OCI-LY3 (cell line): ENCODE measurements around the gene HSF2BP.
"Not testable (repeated sequence)": the region's sequence is repeated elsewhere in the genome, so short reads cannot be mapped to it uniquely, and the experiment has no call there.

Source experiments
- H2AFZ ChIP-seq: fragments of 200-600, 300-600 bp; shearing (Covaris generic); 2 replicates; pipeline ENCODE4 v1.6.0; 2014; ENCODE audit warnings: antibody characterized with exemption, low read depth, low read length
- H3K27ac ChIP-seq: fragments of 200-600, 300-600 bp; sonication (generic); 2 replicates; pipeline ENCODE4 v1.5.1; 2014; ENCODE audit warnings: mild to moderate bottlenecking, low read length, moderate library complexity, mixed read lengths
- H3K27me3 ChIP-seq: fragments of 200-600, 300-600 bp; sonication (generic); 2 replicates; pipeline ENCODE4 v1.6.1; 2014; ENCODE audit warnings: low read depth, low read length, mixed read lengths
- H3K36me3 ChIP-seq: fragments of 200-600, 300-600 bp; sonication (generic); replicated peaks from 2 replicates; pipeline ENCODE3; 2014; ENCODE audit warnings: low read depth, low read length, mixed read lengths
- H3K4me1 ChIP-seq: fragments of 300-600, 200-600 bp; sonication (generic); 2 replicates; pipeline ENCODE4 v1.6.1; 2014; ENCODE audit warnings: low read length, mixed read lengths
- H3K4me2 ChIP-seq: fragments of 200-600, 300-600 bp; sonication (generic); 2 replicates; pipeline ENCODE4 v1.6.1; 2014; ENCODE audit warnings: low read length, mixed read lengths
- H3K4me3 ChIP-seq: fragments of 300-600, 200-600 bp; sonication (generic); 2 replicates; pipeline ENCODE4 v1.5.1; 2014; ENCODE audit warnings: antibody characterized with exemption, mild to moderate bottlenecking, low read length, moderate library complexity
- H3K79me2 ChIP-seq: fragments of 300-600, 200-600 bp; shearing (Covaris generic); 2 replicates; pipeline ENCODE4 v1.6.1; 2014; ENCODE audit warnings: mild to moderate bottlenecking, low read length, mixed read lengths
- H3K9ac ChIP-seq: fragments of 300-600, 200-600 bp; shearing (Covaris generic); 2 replicates; pipeline ENCODE4 v1.6.0; 2014; ENCODE audit warnings: mild to moderate bottlenecking, low read length, moderate library complexity
- H3K9me3 ChIP-seq: fragments of 200-600, 300-600 bp; shearing (Covaris generic); 2 replicates; pipeline ENCODE4 v1.6.1; 2014; ENCODE audit warnings: low read length, mixed read lengths; ENCODE audit not compliant: insufficient read depth
- H4K20me1 ChIP-seq: fragments of 200-600, 300-600 bp; sonication (generic); 2 replicates; pipeline ENCODE4 v1.6.1; 2016; ENCODE audit warnings: low read length, mixed read lengths; ENCODE audit not compliant: insufficient read depth
- CTCF ChIP-seq: fragments of 200-600, 300-600 bp; sonication (generic); IDR thresholded peaks from 2 replicates; pipeline ENCODE4 v1.5.1; 2014; ENCODE audit warnings: antibody characterized with exemption, low read length, low read depth
- EZH2phosphoT487 ChIP-seq: fragments of 200-600 bp; shearing (Covaris generic); IDR thresholded peaks from 2 replicates; pipeline ENCODE4 v1.6.1; 2018; ENCODE audit warnings: antibody characterized with exemption, mixed run types, low read depth

HSF2BP gene

GRCh38 chr21:43686811-43687565 is 27.7 kb upstream of the HSF2BP start:
- Histone ChIP-seq H3K9ac (no peak overlapping the region), H3K9me3 (no peaks in the 10 kb centered on the region), H3K36me3 (peaks cover 46% of the 10 kb centered on the region), H3K27ac (no peak overlapping the region), H3K4me2 (no peak overlapping the region), H3K27me3 (no peaks in the 10 kb centered on the region), H3K79me2 (no peaks in the 10 kb centered on the region), H4K20me1 (no peaks in the 10 kb centered on the region), H3K4me1 (no peaks in the 10 kb centered on the region), H2AFZ (no peak overlapping the region), H3K4me3 (no peak overlapping the region)
- TF ChIP-seq EZH2phosphoT487 (no peak), CTCF (no peak)

GRCh38 chr21:43684424-43684823 is 25.1 kb upstream of the HSF2BP start:
- H3K9me3 ChIP-seq, result no peaks in the 10 kb centered on the region
- TF ChIP-seq EZH2phosphoT487, result no peak
- H3K27me3 ChIP-seq, result no peaks in the 10 kb centered on the region
- H3K4me1 ChIP-seq, result no peaks in the 10 kb centered on the region
- H3K4me2 ChIP-seq, result no peak overlapping the region
- H3K27ac ChIP-seq, result no peak overlapping the region
- H3K4me3 ChIP-seq, result no peak overlapping the region
- no peaks in the 10 kb centered on the region for H4K20me1 ChIP-seq
- H3K36me3 ChIP-seq, result peaks cover 37% of the 10 kb centered on the region
- no peak overlapping the region for H3K9ac ChIP-seq
- peaks cover 10% of the 10 kb centered on the region for H3K79me2 ChIP-seq
- no peak overlapping the region for H2AFZ ChIP-seq

- Histone ChIP-seq H2AFZ (no peak overlapping the region), H3K36me3 (peaks cover 26% of the 10 kb centered on the region), H3K9ac (no peak overlapping the region), H3K4me2 (no peak overlapping the region), H3K4me1 (no peaks in the 10 kb centered on the region), H3K27me3 (no peaks in the 10 kb centered on the region), H3K9me3 (no peaks in the 10 kb centered on the region), H4K20me1 (no peaks in the 10 kb centered on the region), H3K27ac (no peak overlapping the region), H3K4me3 (no peak overlapping the region), H3K79me2 (peaks cover 26% of the 10 kb centered on the region)
- TF ChIP-seq EZH2phosphoT487, result no peak
- no peak for TF ChIP-seq CTCF
These were observed 22.4 kb upstream of the HSF2BP start for GRCh38 chr21:43681650-43682049.

GRCh38 chr21:43680421-43680820 is 21.1 kb upstream of the HSF2BP start:
- H3K4me3 ChIP-seq, H3K27ac ChIP-seq, H2AFZ ChIP-seq, H3K27me3 ChIP-seq, H3K9me3 ChIP-seq, H3K4me1 ChIP-seq, H3K9ac ChIP-seq, H4K20me1 ChIP-seq, H3K4me2 ChIP-seq: not testable (repeated sequence)
- H3K79me2 ChIP-seq, result peaks cover 26% of the 10 kb centered on the region
- peaks cover 32% of the 10 kb centered on the region for H3K36me3 ChIP-seq

GRCh38 chr21:43679951-43680350 is 20.7 kb upstream of the HSF2BP start:
- Histone ChIP-seq H4K20me1 (no peaks in the 10 kb centered on the region), H3K36me3 (peaks cover 32% of the 10 kb centered on the region), H3K79me2 (peaks cover 26% of the 10 kb centered on the region)

More at GRCh38 chr21:43679951-43680350, 20.7 kb upstream of the HSF2BP start:
- Histone ChIP-seq H3K4me1 (no peaks in the 10 kb centered on the region), H2AFZ (no peak overlapping the region), H3K4me3 (no peak overlapping the region), H3K4me2 (no peak overlapping the region), H3K27me3 (no peaks in the 10 kb centered on the region), H3K9ac (no peak overlapping the region), H3K9me3 (no peaks in the 10 kb centered on the region), H3K27ac (no peak overlapping the region)
- TF ChIP-seq CTCF (no peak), EZH2phosphoT487 (no peak)
